ENCODE measurements around the gene SYPL1.

The SYPL1 gene

GRCh38 chr7:106061301-106061979, 50.7 kb downstream of the SYPL1 start:
- H3K27ac ChIP-seq (replicated peaks): no peak overlapping the region
- no peak overlapping the region for H3K4me3 ChIP-seq (replicated peaks; ENCODE audit: insufficient read depth, low read length)
- DNase-seq (ENCODE audit: low read depth in 1 of 2, low spot score in 1 of 2): no peak
- TF ChIP-seq CTCF (IDR thresholded peaks at IDR 0.05; ENCODE audit: insufficient read depth, low read length): no peak
- no peak for TF ChIP-seq GABPA (IDR thresholded peaks at IDR 0.05; ENCODE audit: low read depth)
- TF ChIP-seq SPI1 (IDR thresholded peaks at IDR 0.05; ENCODE audit: borderline replicate concordance, low read depth): peak; percentile 21; the same call in 1 of the 2 replicates
- no peak for TF ChIP-seq POLR2AphosphoS5 (IDR thresholded peaks at IDR 0.05; ENCODE audit: low read depth)
- H3K27me3 ChIP-seq (ENCODE audit: insufficient read depth, poor library complexity, severe bottlenecking): no peaks in the 10 kb centered on the region

- H3K4me3 ChIP-seq (replicated peaks; ENCODE audit: insufficient read depth, low read length): no peak overlapping the region
- no peaks in the 10 kb centered on the region for H3K27me3 ChIP-seq (ENCODE audit: insufficient read depth, poor library complexity, severe bottlenecking)
- no peak for DNase-seq (ENCODE audit: low read depth in 1 of 2, low spot score in 1 of 2)
- TF ChIP-seq POLR2AphosphoS5 (IDR thresholded peaks at IDR 0.05; ENCODE audit: low read depth) (no peak), CTCF (IDR thresholded peaks at IDR 0.05; ENCODE audit: insufficient read depth, low read length) (no peak), SPI1 (IDR thresholded peaks at IDR 0.05; ENCODE audit: borderline replicate concordance, low read depth) (no peak), REST (IDR thresholded peaks at IDR 0.05; ENCODE audit: insufficient replicate concordance, low read depth) (no peak), GABPA (IDR thresholded peaks at IDR 0.05; ENCODE audit: low read depth) (no peak)
- no peak overlapping the region for H3K27ac ChIP-seq (replicated peaks)
These were observed 51.7 kb downstream of the SYPL1 start for GRCh38 chr7:106060394-106060920.

- H3K27ac ChIP-seq (replicated peaks): no peak overlapping the region
These were observed 52.6 kb downstream of the SYPL1 start for GRCh38 chr7:106059556-106059955.

More at GRCh38 chr7:106059556-106059955, 52.6 kb downstream of the SYPL1 start:
- no peak for TF ChIP-seq REST (IDR thresholded peaks at IDR 0.05; ENCODE audit: insufficient replicate concordance, low read depth)
- TF ChIP-seq GABPA (IDR thresholded peaks at IDR 0.05; ENCODE audit: low read depth): no peak
- TF ChIP-seq SPI1 (IDR thresholded peaks at IDR 0.05; ENCODE audit: borderline replicate concordance, low read depth): no peak
- no peak for TF ChIP-seq POLR2AphosphoS5 (IDR thresholded peaks at IDR 0.05; ENCODE audit: low read depth)
- no peak for TF ChIP-seq CTCF (IDR thresholded peaks at IDR 0.05; ENCODE audit: insufficient read depth, low read length)
- no peaks in the 10 kb centered on the region for H3K27me3 ChIP-seq (ENCODE audit: insufficient read depth, poor library complexity, severe bottlenecking)
- no peak overlapping the region for H3K4me3 ChIP-seq (replicated peaks; ENCODE audit: insufficient read depth, low read length)
- peak in 1 of 2 experiments; percentile 33 for DNase-seq (ENCODE audit: low read depth in 1 of 2, low spot score in 1 of 2)

Data from HL-60 (cell line).